Activated CD4-positive, alpha-beta T cell treated with anti-CD3 and anti-CD28 coated beads for 36 hours (primary cell): ENCODE data around the gene CHAC1. TPM values are rescaled to one million over a fixed set of nuclear protein-coding genes. Genes with fewer than 3 reads are reported as not detected.

Source experiments
- ATAC-seq: fragments of 200-7000 bp; cut with Tn5 transposase; one replicate; pipeline ENCODE4 v1.10.0; 2021; ENCODE audit warnings: mild to moderate bottlenecking, moderate library complexity
- CTCF ChIA-PET: fragments of 350-600 bp; sonication (Branson Sonifier 250); formaldehyde crosslinking; loops from one replicate; lab custom pipeline; 2021; ENCODE audit warnings: antibody characterized with exemption; lab: Charles Lee
- POLR2A ChIA-PET: fragments of 350-600 bp; sonication (Branson Sonifier 250); formaldehyde crosslinking; loops from one replicate; lab custom pipeline; 2021; ENCODE audit warnings: antibody characterized with exemption, inconsistent platforms; lab: Charles Lee
- DNase-seq: peaks from one replicate; pipeline ENCODE4 v3.0.0-alpha.2; 2020
- H3K27ac Mint-ChIP-seq: one replicate; pipeline ENCODE4 v1.8.0; 2021; ENCODE audit warnings: mixed read lengths
- H3K27me3 Mint-ChIP-seq: one replicate; pipeline ENCODE4 v1.8.0; 2021; ENCODE audit warnings: mixed read lengths
- H3K36me3 Mint-ChIP-seq: one replicate; pipeline ENCODE4 v1.8.0; 2021; ENCODE audit warnings: low read depth, mixed read lengths
- H3K4me1 Mint-ChIP-seq: one replicate; pipeline ENCODE4 v1.8.0; 2021; ENCODE audit warnings: mixed read lengths
- H3K4me3 Mint-ChIP-seq: one replicate; pipeline ENCODE4 v1.8.0; 2021; ENCODE audit warnings: mild to moderate bottlenecking, moderate library complexity, mixed read lengths
- H3K9me3 Mint-ChIP-seq: one replicate; pipeline ENCODE4 v1.8.0; 2021; ENCODE audit warnings: low read depth, mixed read lengths
- intact Hi-C, 2 experiments: fragments of 100-400 bp; cut with DNase I in 1 of 2; cut with micrococcal nuclease in 1 of 2; formaldehyde crosslinking; loops; one replicate each; pipeline versions ENCODE4 v1.14.2 to v1.15.1; 2022 to 2024; cut with DNase I, micrococcal nuclease
- total RNA-seq, 2 experiments: library from RNA; stranded (reverse); gene quantifications; one replicate each; pipeline ENCODE4 v1.2.3, GENCODE V29; 2021

The CHAC1 gene
- total RNA-seq, 2 experiments from 2014 or later = 31.1 to 32.2 TPM

- Mint-ChIP-seq H3K4me1 (peaks cover 29% of the 10 kb centered on the region), H3K27me3 (peaks cover 45% of the 10 kb centered on the region), H3K27ac (no peak overlapping the region), H3K36me3 (no peaks in the 10 kb centered on the region), H3K9me3 (no peaks in the 10 kb centered on the region), H3K4me3 (no peak overlapping the region)
- ChIA-PET POLR2A (interaction anchor here (0.6 kb wide), 1 partner anchor 38 kb away, joined by 3 read pairs; no protein-coding TSS in a partner anchor), CTCF (interaction anchor here (0.9 to 10.5 kb wide), 9 partner anchors 10 to 253 kb away, joined by 3 to 98 read pairs (median 7); partner anchors contain the start of gene CHAC1)
- intact Hi-C loops = loop anchor here in 1 of 2 experiments (10.0 kb wide), 1 partner anchor 93 kb away; no protein-coding TSS in a partner anchor
- ATAC-seq (no peak), DNase-seq (no peak)
Observed at GRCh38 chr15:40931300-40932142, 21.8 kb upstream of the CHAC1 start.

GRCh38 chr15:40932156-40932555 is 21.1 kb upstream of the CHAC1 start:
- H3K4me1 Mint-ChIP-seq = peaks cover 24% of the 10 kb centered on the region

DNA sequence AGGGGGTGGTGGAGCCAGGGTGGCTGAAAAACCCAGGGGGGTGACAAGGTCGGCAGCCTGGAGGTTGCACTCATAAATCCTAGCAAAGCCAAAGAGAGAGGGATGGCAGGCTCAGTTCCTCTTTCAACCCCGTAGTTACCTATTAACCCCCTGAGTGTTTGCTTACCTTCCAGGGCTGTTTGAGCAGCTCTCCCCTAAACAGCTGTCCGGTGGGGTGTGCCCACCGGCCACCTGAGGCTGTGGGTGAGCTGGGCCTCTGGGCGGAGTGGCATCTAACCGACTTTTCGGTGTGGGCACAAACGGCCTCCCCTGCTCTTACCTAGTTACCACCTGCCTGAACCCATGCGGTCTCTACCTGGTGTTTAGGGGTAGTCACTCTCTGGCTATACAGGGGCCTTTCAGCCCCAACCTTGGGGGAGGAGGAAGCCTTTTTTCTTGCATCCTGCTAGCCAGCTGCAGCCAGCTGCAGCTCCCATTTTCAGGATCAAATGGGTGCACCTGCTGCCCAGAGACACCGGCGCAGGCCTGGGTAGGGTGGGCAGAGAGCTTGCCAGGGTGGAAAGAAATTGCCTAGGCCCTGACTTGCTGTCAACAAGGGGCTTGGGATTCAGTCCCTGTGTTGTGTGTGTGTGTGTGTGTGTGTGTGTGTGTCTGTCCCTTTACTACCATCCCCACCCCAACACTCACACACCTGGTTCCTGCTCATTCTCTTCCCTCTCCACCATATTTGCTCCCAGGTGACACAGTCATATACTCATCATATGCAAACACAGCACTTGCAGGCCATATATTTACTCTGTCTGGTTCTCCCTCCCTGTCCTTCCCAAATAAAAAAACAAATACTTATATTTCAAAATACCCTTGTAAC is 20.4 kb upstream of the CHAC1 start:
- Mint-ChIP-seq H3K9me3 (no peaks in the 10 kb centered on the region), H3K36me3 (no peaks in the 10 kb centered on the region), H3K4me1 (peaks cover 22% of the 10 kb centered on the region), H3K27me3 (peaks cover 38% of the 10 kb centered on the region), H3K27ac (no peak overlapping the region), H3K4me3 (no peak overlapping the region)
- ChIA-PET POLR2A (no interaction called here), CTCF (interaction anchor here (0.6 to 10.5 kb wide), 4 partner anchors 9 to 251 kb away, joined by 3 to 98 read pairs (median 34); no protein-coding TSS in a partner anchor)
- no peak for ATAC-seq
- intact Hi-C loops = loop anchor here in 1 of 2 experiments (10.0 kb wide), 1 partner anchor 92 kb away; no protein-coding TSS in a partner anchor
- DNase-seq = no peak

More at GRCh38 chr15:40932156-40932555, 21.1 kb upstream of the CHAC1 start:
- ChIA-PET POLR2A (no interaction called here), CTCF (interaction anchor here (0.6 to 10.5 kb wide), 5 partner anchors 9 to 252 kb away, joined by 3 to 98 read pairs (median 5); partner anchors contain the start of gene CHAC1)
- H3K36me3 Mint-ChIP-seq = no peaks in the 10 kb centered on the region
- H3K4me3 Mint-ChIP-seq = no peak overlapping the region
- H3K27me3 Mint-ChIP-seq = peaks cover 40% of the 10 kb centered on the region
- DNase-seq (no peak), ATAC-seq (no peak)
- H3K9me3 Mint-ChIP-seq = no peaks in the 10 kb centered on the region
- H3K27ac Mint-ChIP-seq = no peak overlapping the region
- intact Hi-C loops = loop anchor here in 1 of 2 experiments (10.0 kb wide), 1 partner anchor 93 kb away; no protein-coding TSS in a partner anchor

DNA sequence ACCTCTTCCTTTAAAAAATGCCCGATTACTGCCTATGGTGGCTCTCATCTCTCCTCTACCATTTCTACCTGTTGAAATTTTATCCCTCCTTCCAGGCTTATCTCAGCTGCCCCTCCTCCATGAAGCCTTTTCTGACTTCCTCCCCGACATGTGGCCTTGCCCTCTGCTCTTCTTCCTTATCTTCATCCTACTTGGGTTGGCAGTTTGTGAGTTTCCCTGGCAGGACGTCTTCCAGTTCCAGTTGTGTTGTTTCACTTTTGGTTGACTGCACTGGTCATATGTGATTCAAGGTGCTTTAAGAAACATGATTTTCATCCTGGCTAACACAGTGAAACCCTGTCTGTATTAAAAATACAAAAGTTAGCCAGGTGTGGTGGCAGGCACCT is 19.8 kb upstream of the CHAC1 start:
- ChIA-PET POLR2A (no interaction called here), CTCF (interaction anchor here (10.5 kb wide), 1 partner anchor 27 kb away, joined by 98 read pairs; no protein-coding TSS in a partner anchor)
- intact Hi-C loops = loop anchor here in 1 of 2 experiments (10.0 kb wide), 1 partner anchor 91 kb away; no protein-coding TSS in a partner anchor
- Mint-ChIP-seq H3K27ac (no peak overlapping the region), H3K4me1 (peaks cover 22% of the 10 kb centered on the region), H3K27me3 (peaks cover 38% of the 10 kb centered on the region), H3K36me3 (no peaks in the 10 kb centered on the region), H3K4me3 (no peak overlapping the region), H3K9me3 (no peaks in the 10 kb centered on the region)
- no peak for ATAC-seq
- DNase-seq = no peak

GRCh38 chr15:40934457-40934856 is 18.8 kb upstream of the CHAC1 start:
- no peak overlapping the region for H3K4me3 Mint-ChIP-seq
- no peaks in the 10 kb centered on the region for H3K9me3 Mint-ChIP-seq
- H3K36me3 Mint-ChIP-seq = no peaks in the 10 kb centered on the region
- peaks cover 30% of the 10 kb centered on the region for H3K27me3 Mint-ChIP-seq
- no peak overlapping the region for H3K27ac Mint-ChIP-seq
- no peak for ATAC-seq
- no peak for DNase-seq
- ChIA-PET CTCF (interaction anchor here (0.6 to 0.9 kb wide), 2 partner anchors 11 to 18 kb away, joined by 3 to 6 read pairs; partner anchors contain the start of gene CHAC1), POLR2A (no interaction called here)
- H3K4me1 Mint-ChIP-seq = peaks cover 14% of the 10 kb centered on the region
- intact Hi-C loops = loop anchor here in 1 of 2 experiments (10.0 kb wide), 1 partner anchor 90 kb away; no protein-coding TSS in a partner anchor

- H3K27me3 Mint-ChIP-seq = peaks cover 16% of the 10 kb centered on the region
- CTCF ChIA-PET = interaction anchor here (0.6 to 0.8 kb wide), 5 partner anchors 16 to 154 kb away, joined by 3 to 4 read pairs (median 4); partner anchors contain the start of gene CHAC1
- POLR2A ChIA-PET = no interaction called here
- H3K9me3 Mint-ChIP-seq = no peaks in the 10 kb centered on the region
- H3K4me1 Mint-ChIP-seq = peaks cover 12% of the 10 kb centered on the region
- ATAC-seq (no peak), DNase-seq (no peak)
- no peak overlapping the region for H3K27ac Mint-ChIP-seq
- H3K4me3 Mint-ChIP-seq = no peak overlapping the region
- intact Hi-C loops = loop anchor here in 1 of 2 experiments (10.0 kb wide), 1 partner anchor 89 kb away; no protein-coding TSS in a partner anchor
- H3K36me3 Mint-ChIP-seq = no peaks in the 10 kb centered on the region
Observed at GRCh38 chr15:40936234-40936708, 17.0 kb upstream of the CHAC1 start.

GRCh38 chr15:40936709-40937666 is 16.3 kb upstream of the CHAC1 start:
- CTCF ChIA-PET = interaction anchor here (0.7 to 0.8 kb wide), 4 partner anchors 15 to 45 kb away, joined by 3 to 4 read pairs (median 4); partner anchors contain the start of gene CHAC1
- H3K27me3 Mint-ChIP-seq = peaks cover 9% of the 10 kb centered on the region

GRCh38 chr15:40937762-40938535 is 15.3 kb upstream of the CHAC1 start:
- ATAC-seq = peak; percentile 16
- ChIA-PET POLR2A (interaction anchor here (0.6 kb wide), 1 partner anchor 114 kb away, joined by 4 read pairs; no protein-coding TSS in a partner anchor), CTCF (no interaction called here)
- H3K9me3 Mint-ChIP-seq = no peaks in the 10 kb centered on the region
- H3K4me1 Mint-ChIP-seq = peaks cover 21% of the 10 kb centered on the region
- intact Hi-C loops = loop anchor here in 1 of 2 experiments (10.0 kb wide), 1 partner anchor 87 kb away; no protein-coding TSS in a partner anchor
- H3K27ac Mint-ChIP-seq = no peak overlapping the region
- peak; percentile 36 for DNase-seq
- peaks cover 4% of the 10 kb centered on the region for H3K27me3 Mint-ChIP-seq
- no peaks in the 10 kb centered on the region for H3K36me3 Mint-ChIP-seq
- no peak overlapping the region for H3K4me3 Mint-ChIP-seq

More at GRCh38 chr15:40936709-40937666, 16.3 kb upstream of the CHAC1 start:
- intact Hi-C loops = loop anchor here in 1 of 2 experiments (10.0 kb wide), 1 partner anchor 88 kb away; no protein-coding TSS in a partner anchor
- ATAC-seq = no peak
- Mint-ChIP-seq H3K27ac (no peak overlapping the region), H3K4me1 (peaks cover 14% of the 10 kb centered on the region), H3K4me3 (no peak overlapping the region), H3K9me3 (no peaks in the 10 kb centered on the region), H3K36me3 (no peaks in the 10 kb centered on the region)
- POLR2A ChIA-PET = interaction anchor here (0.6 kb wide), 1 partner anchor 115 kb away, joined by 4 read pairs; no protein-coding TSS in a partner anchor
- no peak for DNase-seq

GRCh38 chr15:40938536-40938870 is 14.8 kb upstream of the CHAC1 start:
- ChIA-PET POLR2A (no interaction called here), CTCF (interaction anchor here (0.7 to 5.2 kb wide), 2 partner anchors 14 to 31 kb away, joined by 3 to 65 read pairs; partner anchors contain the start of gene CHAC1)
- H3K4me3 Mint-ChIP-seq = no peak overlapping the region
- no peak for ATAC-seq
- no peak for DNase-seq
- no peaks in the 10 kb centered on the region for H3K9me3 Mint-ChIP-seq
- H3K36me3 Mint-ChIP-seq = no peaks in the 10 kb centered on the region
- H3K27ac Mint-ChIP-seq = no peak overlapping the region
- intact Hi-C loops = loop anchor here in 1 of 2 experiments (10.0 kb wide), 1 partner anchor 86 kb away; no protein-coding TSS in a partner anchor
- H3K4me1 Mint-ChIP-seq = peaks cover 26% of the 10 kb centered on the region
- H3K27me3 Mint-ChIP-seq = peaks cover 1% of the 10 kb centered on the region
